Astrocyte of the cerebellum (primary cell): ENCODE results near the gene HNRNPA2B1.

Source experiments
- DNase-seq: peaks from one replicate; pipeline ENCODE4 v3.0.0-alpha.2; 2011; ENCODE audit warnings: low read depth
- H3K4me3 ChIP-seq: 2 replicates; pipeline ENCODE4 v1.5.1; 2011; ENCODE audit warnings: mild to moderate bottlenecking, low read depth, low read length, moderate library complexity
- in situ Hi-C: cut with HindIII; loops from 2 replicates; pipeline ENCODE4 v1.10.0; 2017; ENCODE audit warnings: low sequenced_read_pairs
- TF ChIP-seq, protein P1 (sequence below): IDR thresholded peaks from 2 replicates; pipeline ENCODE4 v1.5.1; 2012; ENCODE audit warnings: low read length, low read depth, moderate library complexity, mild to moderate bottlenecking; ENCODE audit errors: missing control alignments

HNRNPA2B1 gene

GRCh38 chr7:26227987-26228386, 27.4 kb upstream of the HNRNPA2B1 start:
- no peak for DNase-seq
- H3K4me3 ChIP-seq: no peak overlapping the region
- TF ChIP-seq, protein P1, sequence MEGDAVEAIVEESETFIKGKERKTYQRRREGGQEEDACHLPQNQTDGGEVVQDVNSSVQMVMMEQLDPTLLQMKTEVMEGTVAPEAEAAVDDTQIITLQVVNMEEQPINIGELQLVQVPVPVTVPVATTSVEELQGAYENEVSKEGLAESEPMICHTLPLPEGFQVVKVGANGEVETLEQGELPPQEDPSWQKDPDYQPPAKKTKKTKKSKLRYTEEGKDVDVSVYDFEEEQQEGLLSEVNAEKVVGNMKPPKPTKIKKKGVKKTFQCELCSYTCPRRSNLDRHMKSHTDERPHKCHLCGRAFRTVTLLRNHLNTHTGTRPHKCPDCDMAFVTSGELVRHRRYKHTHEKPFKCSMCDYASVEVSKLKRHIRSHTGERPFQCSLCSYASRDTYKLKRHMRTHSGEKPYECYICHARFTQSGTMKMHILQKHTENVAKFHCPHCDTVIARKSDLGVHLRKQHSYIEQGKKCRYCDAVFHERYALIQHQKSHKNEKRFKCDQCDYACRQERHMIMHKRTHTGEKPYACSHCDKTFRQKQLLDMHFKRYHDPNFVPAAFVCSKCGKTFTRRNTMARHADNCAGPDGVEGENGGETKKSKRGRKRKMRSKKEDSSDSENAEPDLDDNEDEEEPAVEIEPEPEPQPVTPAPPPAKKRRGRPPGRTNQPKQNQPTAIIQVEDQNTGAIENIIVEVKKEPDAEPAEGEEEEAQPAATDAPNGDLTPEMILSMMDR: no peak
- in situ Hi-C loops: no loop called here

- TF ChIP-seq, protein P1: no peak
- in situ Hi-C loops: no loop called here
- H3K4me3 ChIP-seq: no peak overlapping the region
- no peak for DNase-seq
Measured at GRCh38 chr7:26224359-26224758, 23.8 kb upstream of the HNRNPA2B1 start.

DNA sequence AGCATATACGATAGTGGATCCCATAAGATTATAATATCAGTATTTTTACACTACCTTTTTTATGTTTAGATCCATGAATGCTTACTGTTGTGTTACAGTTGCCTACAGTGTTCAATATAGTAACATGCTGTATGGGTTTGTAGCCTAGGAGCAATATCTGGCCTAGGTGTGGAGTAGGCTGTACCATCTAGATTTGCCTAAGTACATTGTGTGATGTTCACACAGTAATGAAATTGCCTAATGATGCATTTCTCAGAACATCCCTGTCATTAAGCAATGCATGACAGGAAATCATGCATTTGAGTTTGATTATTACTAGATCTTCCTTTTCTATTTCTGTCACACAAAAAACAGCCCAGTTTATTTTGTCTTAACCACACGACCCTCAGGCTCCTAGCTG, 15.5 kb upstream of the HNRNPA2B1 start:
- TF ChIP-seq, protein P1: no peak
- no peak for DNase-seq
- no peak overlapping the region for H3K4me3 ChIP-seq
- in situ Hi-C loops: no loop called here

GRCh38 chr7:26213807-26214515, 13.4 kb upstream of the HNRNPA2B1 start:
- TF ChIP-seq, protein P1: no peak
- H3K4me3 ChIP-seq: no peak overlapping the region
- no peak for DNase-seq
- in situ Hi-C loops: no loop called here

DNA sequence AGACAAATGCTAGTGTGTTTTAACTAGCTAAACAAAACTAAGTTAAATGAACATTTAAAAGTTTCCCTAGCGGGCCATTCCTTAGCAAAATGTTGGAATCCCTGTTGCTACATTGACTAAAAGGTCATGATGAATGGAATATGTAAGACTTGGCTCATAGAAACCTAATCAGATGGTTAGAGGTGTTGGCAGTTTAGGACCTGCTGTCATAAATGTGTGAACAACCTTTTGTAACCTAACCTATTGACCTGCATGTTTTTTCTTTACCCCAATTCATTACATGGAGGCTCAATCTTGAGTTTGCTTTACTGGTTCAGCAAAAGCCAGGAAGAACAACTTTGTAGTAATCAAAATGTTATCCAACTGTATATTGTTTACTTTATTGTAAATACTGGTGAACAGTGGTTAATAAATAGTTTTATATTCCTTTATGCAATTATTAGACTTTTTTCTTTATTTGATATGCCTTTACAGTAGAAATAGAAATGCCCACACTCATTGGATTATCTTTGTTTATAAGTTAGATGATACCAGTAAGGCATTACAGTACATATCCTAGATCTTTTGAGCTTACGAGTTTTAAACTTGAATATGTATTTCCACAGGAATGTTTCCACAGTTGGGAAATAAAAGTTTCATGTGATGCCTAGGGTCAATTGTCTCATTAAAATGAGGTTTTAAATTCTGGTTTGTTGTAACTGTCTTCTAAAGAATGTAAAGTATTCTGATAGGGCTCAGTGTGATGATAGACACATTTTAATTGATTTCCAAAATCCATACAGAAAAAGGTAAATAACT, 12.6 kb upstream of the HNRNPA2B1 start:
- in situ Hi-C loops: no loop called here
- no peak for DNase-seq
- TF ChIP-seq, protein P1: no peak
- no peak overlapping the region for H3K4me3 ChIP-seq

DNA sequence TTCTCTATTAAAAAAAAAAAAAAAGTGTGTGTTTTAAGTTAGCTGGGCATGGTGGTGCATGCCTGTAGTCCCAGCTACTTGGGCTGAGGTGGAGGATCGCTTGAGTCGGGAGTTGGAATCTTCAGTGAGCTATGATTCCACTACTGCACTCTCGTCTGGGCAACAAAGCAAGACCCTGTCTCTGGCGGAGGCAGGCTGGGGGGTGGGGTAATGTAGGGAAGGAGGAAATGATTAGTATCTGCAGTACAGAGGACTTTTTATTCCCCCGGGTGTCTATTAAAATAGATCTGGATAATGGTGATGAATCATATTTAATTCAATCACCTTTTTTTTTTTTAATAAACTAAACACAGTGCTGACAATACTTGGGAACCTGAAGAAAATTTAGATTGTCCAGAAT, 7.5 kb upstream of the HNRNPA2B1 start:
- no peak overlapping the region for H3K4me3 ChIP-seq
- TF ChIP-seq, protein P1: no peak
- DNase-seq: no peak
- in situ Hi-C loops: no loop called here
